ENCODE measurements around the gene ATG16L2. TPM values are rescaled to one million over a fixed set of nuclear protein-coding genes. Genes with fewer than 3 reads are reported as not detected.

Gene ATG16L2
- total and polyA plus RNA-seq, 4 donors: 4.7 to 17.8 (median 7.4) TPM

DNA sequence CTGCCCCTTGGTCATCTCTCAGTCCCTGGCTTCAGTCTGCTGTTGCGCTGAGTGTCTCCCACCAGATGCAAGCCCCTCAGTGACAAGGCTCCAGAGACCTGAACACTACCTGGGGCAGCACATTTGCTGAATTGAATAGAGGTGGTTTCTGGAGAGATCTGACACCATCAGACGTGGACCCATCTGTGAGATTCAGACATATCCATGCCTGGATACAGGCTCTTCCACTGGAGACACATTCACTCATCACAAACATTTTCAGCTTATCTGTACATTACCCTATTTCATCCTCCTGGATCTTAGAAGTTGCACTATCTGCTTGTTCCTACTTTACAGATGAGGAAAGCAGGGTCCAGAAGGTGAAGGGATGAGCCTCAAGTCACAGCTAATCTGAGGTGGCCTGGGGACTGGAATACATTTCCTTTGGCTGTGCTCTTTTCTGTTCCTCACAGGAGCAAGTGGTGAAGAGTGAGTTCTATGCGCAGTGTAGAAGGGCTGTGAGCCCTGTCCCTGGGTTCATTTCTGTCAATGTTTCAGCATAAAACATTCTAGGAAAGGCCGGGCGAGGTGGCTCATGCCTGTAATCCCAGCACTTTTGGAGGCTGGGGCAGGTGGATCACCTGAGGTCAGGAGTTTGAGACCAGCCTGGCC is 19.0 kb downstream of the ATG16L2 start:
- 98% methylated on average over 5 of the region's 5 CpGs for WGBS
- TF ChIP-seq RXRA (IDR thresholded peaks at IDR 0.05) (no peak), CTCF (IDR thresholded peaks at IDR 0.05; ENCODE audit: low read depth, low read length, missing input control) (no peak), YY1 (IDR thresholded peaks at IDR 0.05) (no peak), MAX (IDR thresholded peaks at IDR 0.05) (no peak), TAF1 (conservative IDR thresholded peaks at IDR 0.05) (no peak), HNF4A (conservative IDR thresholded peaks at IDR 0.05) (no peak), ZBTB33 (IDR thresholded peaks at IDR 0.05) (no peak), JUND (IDR thresholded peaks at IDR 0.05) (no peak), RAD21 (IDR thresholded peaks at IDR 0.05) (no peak), HNF4G (IDR thresholded peaks at IDR 0.05) (no peak), FOXA2 (IDR thresholded peaks at IDR 0.05) (no peak), EGR1 (IDR thresholded peaks at IDR 0.05; ENCODE audit: low read depth in 2 of 2) (no peak), GABPA (IDR thresholded peaks at IDR 0.05 in 1 of 2, conservative IDR thresholded peaks at IDR 0.05 in 1 of 2) (no peak)
- TF ChIP-seq, protein P1, sequence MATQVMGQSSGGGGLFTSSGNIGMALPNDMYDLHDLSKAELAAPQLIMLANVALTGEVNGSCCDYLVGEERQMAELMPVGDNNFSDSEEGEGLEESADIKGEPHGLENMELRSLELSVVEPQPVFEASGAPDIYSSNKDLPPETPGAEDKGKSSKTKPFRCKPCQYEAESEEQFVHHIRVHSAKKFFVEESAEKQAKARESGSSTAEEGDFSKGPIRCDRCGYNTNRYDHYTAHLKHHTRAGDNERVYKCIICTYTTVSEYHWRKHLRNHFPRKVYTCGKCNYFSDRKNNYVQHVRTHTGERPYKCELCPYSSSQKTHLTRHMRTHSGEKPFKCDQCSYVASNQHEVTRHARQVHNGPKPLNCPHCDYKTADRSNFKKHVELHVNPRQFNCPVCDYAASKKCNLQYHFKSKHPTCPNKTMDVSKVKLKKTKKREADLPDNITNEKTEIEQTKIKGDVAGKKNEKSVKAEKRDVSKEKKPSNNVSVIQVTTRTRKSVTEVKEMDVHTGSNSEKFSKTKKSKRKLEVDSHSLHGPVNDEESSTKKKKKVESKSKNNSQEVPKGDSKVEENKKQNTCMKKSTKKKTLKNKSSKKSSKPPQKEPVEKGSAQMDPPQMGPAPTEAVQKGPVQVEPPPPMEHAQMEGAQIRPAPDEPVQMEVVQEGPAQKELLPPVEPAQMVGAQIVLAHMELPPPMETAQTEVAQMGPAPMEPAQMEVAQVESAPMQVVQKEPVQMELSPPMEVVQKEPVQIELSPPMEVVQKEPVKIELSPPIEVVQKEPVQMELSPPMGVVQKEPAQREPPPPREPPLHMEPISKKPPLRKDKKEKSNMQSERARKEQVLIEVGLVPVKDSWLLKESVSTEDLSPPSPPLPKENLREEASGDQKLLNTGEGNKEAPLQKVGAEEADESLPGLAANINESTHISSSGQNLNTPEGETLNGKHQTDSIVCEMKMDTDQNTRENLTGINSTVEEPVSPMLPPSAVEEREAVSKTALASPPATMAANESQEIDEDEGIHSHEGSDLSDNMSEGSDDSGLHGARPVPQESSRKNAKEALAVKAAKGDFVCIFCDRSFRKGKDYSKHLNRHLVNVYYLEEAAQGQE (IDR thresholded peaks at IDR 0.05): no peak
- TF ChIP-seq, protein P2, sequence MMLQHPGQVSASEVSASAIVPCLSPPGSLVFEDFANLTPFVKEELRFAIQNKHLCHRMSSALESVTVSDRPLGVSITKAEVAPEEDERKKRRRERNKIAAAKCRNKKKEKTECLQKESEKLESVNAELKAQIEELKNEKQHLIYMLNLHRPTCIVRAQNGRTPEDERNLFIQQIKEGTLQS (IDR thresholded peaks at IDR 0.05): no peak
- H3K27me3 ChIP-seq (ENCODE audit: control insufficient read depth in 4 of 4, insufficient read depth in 4 of 4, low read length in 3 of 4): no peaks in the 10 kb centered on the region
- peak overlapping the region in 1 of 2 donors; percentile 37 for H3K27ac ChIP-seq (ENCODE audit: low read depth in 1 of 2, low read length in 2 of 2)
- H3K9ac ChIP-seq (ENCODE audit: low read depth in 1 of 2, low read length in 2 of 2): no peak overlapping the region
- no peak for DNase-seq (ENCODE audit: low spot score)
- H3K9me3 ChIP-seq (ENCODE audit: control insufficient read depth in 4 of 4, low read length in 3 of 4): no peaks in the 10 kb centered on the region
- no peak overlapping the region for H3K4me3 ChIP-seq (ENCODE audit: low read depth in 1 of 3, low read length in 3 of 3)
- peaks cover 0 to 7% (median 5%) of the 10 kb centered on the region in 4 donors for H3K36me3 ChIP-seq (ENCODE audit: control insufficient read depth in 4 of 4, insufficient read depth in 3 of 4, low read depth in 1 of 4, low read length in 3 of 4)
- peaks cover 0 to 20% (median 13%) of the 10 kb centered on the region in 4 donors for H3K4me1 ChIP-seq (ENCODE audit: control insufficient read depth in 4 of 4, insufficient read depth in 4 of 4, low read length in 3 of 4)

All from liver (tissue), 9 donors.